OCI-LY1 (cell line): ENCODE data around the gene KRT26.

Experiments used
- H2AFZ ChIP-seq: fragments of 200-600 bp; sonication (generic), shearing (Covaris generic); 2 replicates; pipeline ENCODE4 v1.6.0; 2014; ENCODE audit warnings: antibody characterized with exemption, mild to moderate bottlenecking, low read length
- H3F3A ChIP-seq: fragments of 200-600 bp; sonication (generic), shearing (Covaris generic); 2 replicates; pipeline ENCODE4 v1.6.0; 2014; ENCODE audit warnings: mild to moderate bottlenecking, antibody characterized with exemption, low read length, moderate library complexity; ENCODE audit not compliant: insufficient read depth
- H3K27ac ChIP-seq: fragments of 200-600 bp; sonication (generic); 2 replicates; pipeline ENCODE4 v1.5.1; 2014; ENCODE audit warnings: low read length, mixed run types, mild to moderate bottlenecking, low read depth; ENCODE audit not compliant: poor library complexity, severe bottlenecking
- H3K27me3 ChIP-seq: fragments of 200-600 bp; sonication (generic); 2 replicates; pipeline ENCODE4 v1.6.0; 2014; ENCODE audit warnings: antibody characterized with exemption, mild to moderate bottlenecking, low read length, moderate library complexity; ENCODE audit not compliant: insufficient read depth
- H3K36me3 ChIP-seq: fragments of 200-600 bp; sonication (generic); 2 replicates; pipeline ENCODE4 v1.6.1; 2014; ENCODE audit warnings: mild to moderate bottlenecking, antibody characterized with exemption, low read length, moderate library complexity, mixed read lengths; ENCODE audit not compliant: insufficient read depth
- H3K4me1 ChIP-seq: fragments of 200-600 bp; sonication (generic); 2 replicates; pipeline ENCODE4 v1.5.1; 2014; ENCODE audit warnings: mild to moderate bottlenecking, low read length, moderate library complexity; ENCODE audit not compliant: insufficient read depth, severe bottlenecking
- H3K4me2 ChIP-seq: fragments of 200-600 bp; sonication (generic), shearing (Covaris generic); 2 replicates; pipeline ENCODE4 v1.6.1; 2014; ENCODE audit warnings: low read length
- H3K4me3 ChIP-seq: fragments of 200-600 bp; sonication (generic); 2 replicates; pipeline ENCODE4 v1.5.1; 2014; ENCODE audit warnings: low read length, low read depth, mild to moderate bottlenecking, mixed read lengths; ENCODE audit not compliant: poor library complexity, severe bottlenecking
- H3K79me2 ChIP-seq: fragments of 200-600 bp; shearing (Covaris generic); 2 replicates; pipeline ENCODE4 v1.6.1; 2016; ENCODE audit warnings: mixed run types, low read length, mixed read lengths; ENCODE audit not compliant: insufficient read depth
- H3K9ac ChIP-seq: fragments of 200-600 bp; sonication (generic), shearing (Covaris generic); 2 replicates; pipeline ENCODE4 v1.6.1; 2014; ENCODE audit warnings: mild to moderate bottlenecking, low read length, mixed read lengths
- H3K9me2 ChIP-seq: fragments of 200-600 bp; sonication (generic), shearing (Covaris generic); 2 replicates; pipeline ENCODE4 v1.6.1; 2014; ENCODE audit warnings: low read depth, mild to moderate bottlenecking, low read length, mixed read lengths
- H3K9me3 ChIP-seq: fragments of 200-600 bp; shearing (Covaris generic); 2 replicates; pipeline ENCODE4 v1.6.1; 2014; ENCODE audit warnings: low read length, mixed read lengths
- H4K20me1 ChIP-seq: fragments of 200-600 bp; sonication (generic), shearing (Covaris generic); 2 replicates; pipeline ENCODE4 v1.6.0; 2016; ENCODE audit warnings: mild to moderate bottlenecking, low read length; ENCODE audit not compliant: insufficient read depth
- EZH2 ChIP-seq: fragments of 200-600 bp; sonication (generic), shearing (Covaris generic); IDR thresholded peaks from 2 replicates; pipeline ENCODE4 v1.8.0; 2017; ENCODE audit warnings: borderline replicate concordance, mixed run types, mild to moderate bottlenecking, antibody characterized with exemption, low read length, moderate library complexity, mixed read lengths
- TF ChIP-seq, protein P1 (sequence below): fragments of 200-600 bp; sonication (generic), shearing (Covaris generic); IDR thresholded peaks from 2 replicates; pipeline ENCODE4 v1.5.1; 2017; ENCODE audit warnings: mild to moderate bottlenecking, antibody characterized with exemption, low read length, moderate library complexity, mixed read lengths

Gene KRT26

DNA sequence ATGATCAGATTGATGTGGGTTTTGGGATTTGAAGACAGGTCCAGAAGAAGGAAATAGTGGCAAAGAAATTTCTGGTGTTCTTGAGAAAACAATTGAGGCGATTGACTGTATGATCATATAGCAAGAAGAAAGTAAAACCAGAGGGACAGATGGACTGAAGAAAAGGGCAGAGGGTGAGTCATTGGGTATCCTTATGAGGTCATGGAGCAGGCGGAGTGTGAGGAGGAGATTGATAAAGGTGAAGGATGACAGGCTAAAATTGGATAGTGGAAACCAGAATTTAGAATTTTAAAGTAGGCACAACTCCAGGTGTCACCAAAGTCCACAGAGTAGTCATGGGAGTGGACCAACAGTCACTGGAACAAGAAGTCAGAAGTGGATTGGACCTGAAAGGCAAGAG lies 29.2 kb upstream of the KRT26 start:
- no peaks in the 10 kb centered on the region for H3K36me3 ChIP-seq
- H3K4me1 ChIP-seq, result no peaks in the 10 kb centered on the region
- no peaks in the 10 kb centered on the region for H3K9me2 ChIP-seq
- H3K4me2 ChIP-seq, result no peak overlapping the region
- no peaks in the 10 kb centered on the region for H3K79me2 ChIP-seq
- no peak overlapping the region for H2AFZ ChIP-seq
- H3K27me3 ChIP-seq, result peaks cover 8% of the 10 kb centered on the region
- H3K27ac ChIP-seq, result no peak overlapping the region
- no peak overlapping the region for H3K4me3 ChIP-seq
- H3K9ac ChIP-seq, result no peak overlapping the region
- no peaks in the 10 kb centered on the region for H3F3A ChIP-seq
- H3K9me3 ChIP-seq, result no peaks in the 10 kb centered on the region
- TF ChIP-seq EZH2, result no peak
- TF ChIP-seq, protein P1, sequence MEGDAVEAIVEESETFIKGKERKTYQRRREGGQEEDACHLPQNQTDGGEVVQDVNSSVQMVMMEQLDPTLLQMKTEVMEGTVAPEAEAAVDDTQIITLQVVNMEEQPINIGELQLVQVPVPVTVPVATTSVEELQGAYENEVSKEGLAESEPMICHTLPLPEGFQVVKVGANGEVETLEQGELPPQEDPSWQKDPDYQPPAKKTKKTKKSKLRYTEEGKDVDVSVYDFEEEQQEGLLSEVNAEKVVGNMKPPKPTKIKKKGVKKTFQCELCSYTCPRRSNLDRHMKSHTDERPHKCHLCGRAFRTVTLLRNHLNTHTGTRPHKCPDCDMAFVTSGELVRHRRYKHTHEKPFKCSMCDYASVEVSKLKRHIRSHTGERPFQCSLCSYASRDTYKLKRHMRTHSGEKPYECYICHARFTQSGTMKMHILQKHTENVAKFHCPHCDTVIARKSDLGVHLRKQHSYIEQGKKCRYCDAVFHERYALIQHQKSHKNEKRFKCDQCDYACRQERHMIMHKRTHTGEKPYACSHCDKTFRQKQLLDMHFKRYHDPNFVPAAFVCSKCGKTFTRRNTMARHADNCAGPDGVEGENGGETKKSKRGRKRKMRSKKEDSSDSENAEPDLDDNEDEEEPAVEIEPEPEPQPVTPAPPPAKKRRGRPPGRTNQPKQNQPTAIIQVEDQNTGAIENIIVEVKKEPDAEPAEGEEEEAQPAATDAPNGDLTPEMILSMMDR, result no peak
- no peaks in the 10 kb centered on the region for H4K20me1 ChIP-seq

GRCh38 chr17:40800381-40800780 lies 28.4 kb upstream of the KRT26 start:
- no peak for TF ChIP-seq EZH2
- TF ChIP-seq, protein P1, result no peak
- Histone ChIP-seq H3K9me2 (no peaks in the 10 kb centered on the region), H2AFZ (no peak overlapping the region), H4K20me1 (no peaks in the 10 kb centered on the region), H3K27ac (no peak overlapping the region), H3K9ac (no peak overlapping the region), H3K36me3 (no peaks in the 10 kb centered on the region), H3K9me3 (no peaks in the 10 kb centered on the region), H3F3A (no peaks in the 10 kb centered on the region), H3K27me3 (peaks cover 2% of the 10 kb centered on the region), H3K4me1 (no peaks in the 10 kb centered on the region), H3K4me2 (no peak overlapping the region), H3K79me2 (no peaks in the 10 kb centered on the region), H3K4me3 (no peak overlapping the region)

DNA sequence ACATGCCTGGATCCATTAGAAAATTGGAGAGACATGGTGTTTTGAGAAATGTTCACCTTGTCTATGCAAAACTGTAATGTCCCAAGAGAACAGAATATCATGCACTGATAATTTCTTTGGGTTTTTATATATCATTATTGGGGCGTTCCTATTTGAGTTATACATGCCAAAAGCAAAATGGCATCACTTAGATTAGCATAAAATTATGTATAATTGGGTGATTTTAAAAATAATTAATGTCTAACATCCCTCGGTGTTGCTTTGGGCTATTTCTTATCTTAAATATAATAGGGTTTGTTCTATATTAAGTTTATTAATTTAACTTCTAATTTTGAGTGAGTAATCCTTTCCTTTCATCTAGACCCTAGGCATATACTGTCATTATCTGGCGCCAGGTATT lies 27.9 kb upstream of the KRT26 start, which contains the start of gene KRT28:
Gene KRT28 (minus strand): TSS at position 101 of the 400 bp plus-strand sequence. CDS start 66 bp downstream, at position 35.
- H3K4me3 ChIP-seq, result no peak within 1 kb of the TSS
- H3K27ac ChIP-seq, result no peak within 1 kb of the TSS
- H3K9me3 ChIP-seq, result no peaks in the 10 kb centered on the region
- no peak within 1 kb of the TSS for H2AFZ ChIP-seq
- no peaks in the 10 kb centered on the region for H3F3A ChIP-seq
- H3K27me3 ChIP-seq, result no peaks in the 10 kb centered on the region; the same call in none of the 2 replicates
- TF ChIP-seq, protein P1, result no peak
- H3K4me1 ChIP-seq, result no peaks in the 10 kb centered on the region
- H3K9me2 ChIP-seq, result no peaks in the 10 kb centered on the region
- no peaks in the 10 kb centered on the region for H4K20me1 ChIP-seq
- no peak within 1 kb of the TSS for H3K9ac ChIP-seq
- no peaks in the 10 kb centered on the region for H3K36me3 ChIP-seq
- no peak within 1 kb of the TSS for H3K4me2 ChIP-seq
- no peaks in the 10 kb centered on the region for H3K79me2 ChIP-seq
